ENCODE measurements around the gene ALDH1A2.

Gene ALDH1A2

GRCh38 chr15:57994221-57995049 is 71.1 kb downstream of the ALDH1A2 start:
- H3K4me3 ChIP-seq (ENCODE audit: insufficient read depth in 1 of 2, low read depth in 1 of 2, low read length in 2 of 2) = no peak overlapping the region
- H3K4me2 ChIP-seq (ENCODE audit: low read length, poor library complexity, severe bottlenecking) = no peak overlapping the region
- H3K27me3 ChIP-seq (ENCODE audit: control insufficient read depth in 1 of 2, insufficient read depth in 1 of 2, low read length in 2 of 2) = no peaks in the 10 kb centered on the region
- H2BK15ac ChIP-seq (ENCODE audit: low read depth, poor library complexity, severe bottlenecking) = no peak overlapping the region
- no peaks in the 10 kb centered on the region for H3K9me3 ChIP-seq (ENCODE audit: control insufficient read depth, low read length)
- H3K27ac ChIP-seq (ENCODE audit: low read length, poor library complexity, severe bottlenecking) = no peak overlapping the region
- no peak overlapping the region for H2BK5ac ChIP-seq (ENCODE audit: low read depth, low read length, poor library complexity, severe bottlenecking)
- no peak overlapping the region for H4K8ac ChIP-seq (ENCODE audit: low read length)
- WGBS = 93% methylated on average over 3 of the region's 3 CpGs
- H4K91ac ChIP-seq (ENCODE audit: low read length) = no peak overlapping the region
- no peak overlapping the region for H2AFZ ChIP-seq (ENCODE audit: low read depth, low read length)
- H2BK120ac ChIP-seq (ENCODE audit: low read depth, low read length) = no peak overlapping the region
- no peak overlapping the region for H3K14ac ChIP-seq (ENCODE audit: low read length in 2 of 2)
- no peak overlapping the region for H2BK12ac ChIP-seq (ENCODE audit: low read length in 2 of 2)
- no peak overlapping the region for H3K4ac ChIP-seq (ENCODE audit: low read depth in 1 of 2, low read length in 2 of 2)
- H3K23ac ChIP-seq (ENCODE audit: low read length in 2 of 2) = no peak overlapping the region
- H2AK5ac ChIP-seq (ENCODE audit: low read length, severe bottlenecking) = no peak overlapping the region
- no peaks in the 10 kb centered on the region for H3K79me1 ChIP-seq (replicated peaks; ENCODE audit: low read length, poor library complexity, severe bottlenecking)
- peaks cover 1% of the 10 kb centered on the region for H3K4me1 ChIP-seq (ENCODE audit: control insufficient read depth, insufficient read depth, low read depth, low read length)
- no peaks in the 10 kb centered on the region for H3K36me3 ChIP-seq (ENCODE audit: control insufficient read depth in 1 of 2, insufficient read depth in 2 of 2, low read depth in 1 of 2, low read length in 2 of 2)
- H3K18ac ChIP-seq (ENCODE audit: low read depth in 1 of 2, low read length in 2 of 2) = no peak overlapping the region
- DNase-seq = no peak
- H3K9ac ChIP-seq (ENCODE audit: low read length) = no peak overlapping the region

- H2BK15ac ChIP-seq (ENCODE audit: low read depth, poor library complexity, severe bottlenecking) = no peak overlapping the region
- H2AK5ac ChIP-seq (ENCODE audit: low read length, severe bottlenecking) = no peak overlapping the region
- H3K18ac ChIP-seq (ENCODE audit: low read depth in 1 of 2, low read length in 2 of 2) = no peak overlapping the region
- no peak overlapping the region for H3K9ac ChIP-seq (ENCODE audit: low read length)
- no peak overlapping the region for H2BK5ac ChIP-seq (ENCODE audit: low read depth, low read length, poor library complexity, severe bottlenecking)
- H3K9me3 ChIP-seq (ENCODE audit: control insufficient read depth, low read length) = no peaks in the 10 kb centered on the region
- H3K27ac ChIP-seq (ENCODE audit: low read length, poor library complexity, severe bottlenecking) = no peak overlapping the region
- H3K36me3 ChIP-seq (ENCODE audit: control insufficient read depth in 1 of 2, insufficient read depth in 2 of 2, low read depth in 1 of 2, low read length in 2 of 2) = no peaks in the 10 kb centered on the region
- no peaks in the 10 kb centered on the region for H3K27me3 ChIP-seq (ENCODE audit: control insufficient read depth in 1 of 2, insufficient read depth in 1 of 2, low read length in 2 of 2)
- H2BK12ac ChIP-seq (ENCODE audit: low read length in 2 of 2) = no peak overlapping the region
- H2BK120ac ChIP-seq (ENCODE audit: low read depth, low read length) = no peak overlapping the region
- H2AFZ ChIP-seq (ENCODE audit: low read depth, low read length) = no peak overlapping the region
- H3K4me2 ChIP-seq (ENCODE audit: low read length, poor library complexity, severe bottlenecking) = no peak overlapping the region
- H3K23ac ChIP-seq (ENCODE audit: low read length in 2 of 2) = no peak overlapping the region
- H4K8ac ChIP-seq (ENCODE audit: low read length) = no peak overlapping the region
- H3K79me1 ChIP-seq (replicated peaks; ENCODE audit: low read length, poor library complexity, severe bottlenecking) = no peaks in the 10 kb centered on the region
- no peak overlapping the region for H4K91ac ChIP-seq (ENCODE audit: low read length)
- 67% methylated on average over 2 of the region's 3 CpGs for WGBS
- no peak overlapping the region for H3K4ac ChIP-seq (ENCODE audit: low read depth in 1 of 2, low read length in 2 of 2)
- H3K14ac ChIP-seq (ENCODE audit: low read length in 2 of 2) = no peak overlapping the region
- H3K4me1 ChIP-seq (ENCODE audit: control insufficient read depth, insufficient read depth, low read depth, low read length) = peaks cover 1% of the 10 kb centered on the region
- no peak overlapping the region for H3K4me3 ChIP-seq (ENCODE audit: insufficient read depth in 1 of 2, low read depth in 1 of 2, low read length in 2 of 2)
- no peak for DNase-seq
Observed at GRCh38 chr15:57993409-57994145, 71.9 kb downstream of the ALDH1A2 start.

GRCh38 chr15:57992761-57993355 is 72.7 kb downstream of the ALDH1A2 start:
- Histone ChIP-seq H3K4ac (ENCODE audit: low read depth in 1 of 2, low read length in 2 of 2) (no peak overlapping the region), H3K4me1 (ENCODE audit: control insufficient read depth, insufficient read depth, low read depth, low read length) (peaks cover 1% of the 10 kb centered on the region), H4K91ac (ENCODE audit: low read length) (no peak overlapping the region), H2BK5ac (ENCODE audit: low read depth, low read length, poor library complexity, severe bottlenecking) (no peak overlapping the region), H3K9me3 (ENCODE audit: control insufficient read depth, low read length) (no peaks in the 10 kb centered on the region), H3K14ac (ENCODE audit: low read length in 2 of 2) (no peak overlapping the region), H3K23ac (ENCODE audit: low read length in 2 of 2) (no peak overlapping the region), H3K36me3 (ENCODE audit: control insufficient read depth in 1 of 2, insufficient read depth in 2 of 2, low read depth in 1 of 2, low read length in 2 of 2) (no peaks in the 10 kb centered on the region), H2AK5ac (ENCODE audit: low read length, severe bottlenecking) (no peak overlapping the region), H3K27ac (ENCODE audit: low read length, poor library complexity, severe bottlenecking) (no peak overlapping the region), H3K9ac (ENCODE audit: low read length) (no peak overlapping the region), H3K18ac (ENCODE audit: low read depth in 1 of 2, low read length in 2 of 2) (no peak overlapping the region), H2BK15ac (ENCODE audit: low read depth, poor library complexity, severe bottlenecking) (no peak overlapping the region), H2BK120ac (ENCODE audit: low read depth, low read length) (no peak overlapping the region), H3K4me2 (ENCODE audit: low read length, poor library complexity, severe bottlenecking) (no peak overlapping the region), H2BK12ac (ENCODE audit: low read length in 2 of 2) (no peak overlapping the region), H3K4me3 (ENCODE audit: insufficient read depth in 1 of 2, low read depth in 1 of 2, low read length in 2 of 2) (no peak overlapping the region), H3K79me1 (replicated peaks; ENCODE audit: low read length, poor library complexity, severe bottlenecking) (no peaks in the 10 kb centered on the region), H4K8ac (ENCODE audit: low read length) (no peak overlapping the region), H3K27me3 (ENCODE audit: control insufficient read depth in 1 of 2, insufficient read depth in 1 of 2, low read length in 2 of 2) (no peaks in the 10 kb centered on the region), H2AFZ (ENCODE audit: low read depth, low read length) (no peak overlapping the region)
- WGBS = 83% methylated on average over 5 of the region's 6 CpGs
- DNase-seq = no peak

GRCh38 chr15:57973534-57973933 is 92.0 kb downstream of the ALDH1A2 start:
- Histone ChIP-seq H3K18ac (ENCODE audit: low read depth in 1 of 2, low read length in 2 of 2) (no peak overlapping the region), H3K4me2 (ENCODE audit: low read length, poor library complexity, severe bottlenecking) (no peak overlapping the region), H3K23ac (ENCODE audit: low read length in 2 of 2) (no peak overlapping the region), H4K8ac (ENCODE audit: low read length) (no peak overlapping the region), H3K9me3 (ENCODE audit: control insufficient read depth, low read length) (no peaks in the 10 kb centered on the region), H3K14ac (ENCODE audit: low read length in 2 of 2) (no peak overlapping the region), H3K79me1 (replicated peaks; ENCODE audit: low read length, poor library complexity, severe bottlenecking) (no peaks in the 10 kb centered on the region), H3K4me1 (ENCODE audit: control insufficient read depth, insufficient read depth, low read depth, low read length) (no peaks in the 10 kb centered on the region), H3K27me3 (ENCODE audit: control insufficient read depth in 1 of 2, insufficient read depth in 1 of 2, low read length in 2 of 2) (peaks cover 0 to 4% of the 10 kb centered on the region in 2 experiments), H2AK5ac (ENCODE audit: low read length, severe bottlenecking) (no peak overlapping the region), H2AFZ (ENCODE audit: low read depth, low read length) (no peak overlapping the region), H3K36me3 (ENCODE audit: control insufficient read depth in 1 of 2, insufficient read depth in 2 of 2, low read depth in 1 of 2, low read length in 2 of 2) (no peaks in the 10 kb centered on the region), H3K27ac (ENCODE audit: low read length, poor library complexity, severe bottlenecking) (no peak overlapping the region), H4K91ac (ENCODE audit: low read length) (no peak overlapping the region), H2BK120ac (ENCODE audit: low read depth, low read length) (no peak overlapping the region), H3K4me3 (ENCODE audit: insufficient read depth in 1 of 2, low read depth in 1 of 2, low read length in 2 of 2) (no peak overlapping the region), H2BK5ac (ENCODE audit: low read depth, low read length, poor library complexity, severe bottlenecking) (no peak overlapping the region), H2BK15ac (ENCODE audit: low read depth, poor library complexity, severe bottlenecking) (no peak overlapping the region), H2BK12ac (ENCODE audit: low read length in 2 of 2) (no peak overlapping the region), H3K9ac (ENCODE audit: low read length) (no peak overlapping the region), H3K4ac (ENCODE audit: low read depth in 1 of 2, low read length in 2 of 2) (no peak overlapping the region)
- WGBS = 90% methylated on average over 2 of the region's 3 CpGs
- no peak for DNase-seq

All from mesenchymal stem cell (in vitro differentiated cells and primary cell).